ENCODE data around the gene SHISA3.
"Not testable (repeated sequence)": the region's sequence is repeated elsewhere in the genome, so short reads cannot be mapped to it uniquely, and the experiment has no call there.

SHISA3 gene

GRCh38 chr4:42396752-42397634 is at the start of gene SHISA3:
Gene SHISA3 (plus strand): TSS chr4:42397488. CDS start chr4:42398057, 569 bp downstream.
- DNase-seq (ENCODE audit: low spot score), result no peak

GRCh38 chr4:42348247-42348646 is 49.0 kb upstream of the SHISA3 start:
- DNase-seq (ENCODE audit: low spot score), result no peak

- DNase-seq (ENCODE audit: low spot score), result no peak
Measured at GRCh38 chr4:42348692-42349091, 48.6 kb upstream of the SHISA3 start.

- no peak for DNase-seq (ENCODE audit: low spot score)
Measured at GRCh38 chr4:42350611-42351182, 46.6 kb upstream of the SHISA3 start.

GRCh38 chr4:42352049-42352448 is 45.2 kb upstream of the SHISA3 start:
- DNase-seq (ENCODE audit: low spot score), result no peak

- no peak for DNase-seq (ENCODE audit: low spot score)
Measured at GRCh38 chr4:42357325-42357724, 40.0 kb upstream of the SHISA3 start.

- no peak for DNase-seq (ENCODE audit: low spot score)
Measured at GRCh38 chr4:42359711-42360110, 37.6 kb upstream of the SHISA3 start.

GRCh38 chr4:42360256-42360669 is 37.0 kb upstream of the SHISA3 start:
- no peak for DNase-seq (ENCODE audit: low spot score)

GRCh38 chr4:42361456-42361855 is 35.8 kb upstream of the SHISA3 start:
- DNase-seq (ENCODE audit: low spot score), result no peak

- DNase-seq (ENCODE audit: low spot score), result no peak
Measured at GRCh38 chr4:42362591-42362990, 34.7 kb upstream of the SHISA3 start.

- DNase-seq (ENCODE audit: low spot score), result no peak
Measured at GRCh38 chr4:42363614-42364013, 33.7 kb upstream of the SHISA3 start.

- no peak for DNase-seq (ENCODE audit: low spot score)
Measured at GRCh38 chr4:42364266-42365053, 32.8 kb upstream of the SHISA3 start.

GRCh38 chr4:42366959-42367358 is 30.3 kb upstream of the SHISA3 start:
- DNase-seq (ENCODE audit: low spot score), result no peak

- DNase-seq (ENCODE audit: low spot score), result no peak
Measured at GRCh38 chr4:42369489-42369888, 27.8 kb upstream of the SHISA3 start.

- DNase-seq (ENCODE audit: low spot score), result no peak
Measured at GRCh38 chr4:42371305-42372252, 25.7 kb upstream of the SHISA3 start.

- not testable (repeated sequence) for DNase-seq (ENCODE audit: low spot score)
Measured at GRCh38 chr4:42372303-42372702, 25.0 kb upstream of the SHISA3 start.

- DNase-seq (ENCODE audit: low spot score), result no peak
Measured at GRCh38 chr4:42377497-42377896, 19.8 kb upstream of the SHISA3 start.

- DNase-seq (ENCODE audit: low spot score), result no peak
Measured at GRCh38 chr4:42381666-42382065, 15.6 kb upstream of the SHISA3 start.

- DNase-seq (ENCODE audit: low spot score), result no peak
Measured at GRCh38 chr4:42385516-42385915, 11.8 kb upstream of the SHISA3 start.

GRCh38 chr4:42390622-42391354 is 6.5 kb upstream of the SHISA3 start:
- no peak for DNase-seq (ENCODE audit: low spot score)

GRCh38 chr4:42391355-42391664 is 6.0 kb upstream of the SHISA3 start:
- DNase-seq (ENCODE audit: low spot score), result no peak

Data from HuH-7.5 (cell line).